HPDE6-E6E7 (cell line): Measurements from ENCODE around the gene RPL39.
"Not testable (repeated sequence)": the region's sequence is repeated elsewhere in the genome, so short reads cannot be mapped to it uniquely, and the experiment has no call there.

Experiments used
- DNase-seq: peaks from one replicate; pipeline ENCODE4 v3.0.0; 2011; ENCODE audit warnings: missing footprints; ENCODE audit errors: extremely low spot score

RPL39 gene

DNA sequence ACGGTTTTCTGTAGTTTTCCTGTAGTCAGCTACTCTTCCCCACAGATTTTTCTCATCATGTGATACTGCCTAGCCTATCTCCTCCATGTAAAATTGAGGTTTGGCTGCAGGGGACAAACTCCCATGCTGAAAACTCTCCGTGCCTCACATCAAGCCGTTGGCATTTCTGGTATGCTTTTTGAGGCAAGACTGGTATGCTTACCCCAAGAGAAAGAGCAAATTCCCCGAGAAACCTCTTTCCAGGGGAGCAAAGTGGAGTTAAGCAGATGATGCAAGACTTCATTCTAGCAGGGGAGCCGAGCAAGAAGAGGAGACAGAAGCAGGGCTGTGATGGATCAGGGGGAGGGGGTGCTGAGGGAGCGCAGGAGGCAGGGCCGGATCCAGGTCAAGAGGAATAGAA is 28.2 kb downstream of the RPL39 start:
- DNase-seq, result no peak

DNA sequence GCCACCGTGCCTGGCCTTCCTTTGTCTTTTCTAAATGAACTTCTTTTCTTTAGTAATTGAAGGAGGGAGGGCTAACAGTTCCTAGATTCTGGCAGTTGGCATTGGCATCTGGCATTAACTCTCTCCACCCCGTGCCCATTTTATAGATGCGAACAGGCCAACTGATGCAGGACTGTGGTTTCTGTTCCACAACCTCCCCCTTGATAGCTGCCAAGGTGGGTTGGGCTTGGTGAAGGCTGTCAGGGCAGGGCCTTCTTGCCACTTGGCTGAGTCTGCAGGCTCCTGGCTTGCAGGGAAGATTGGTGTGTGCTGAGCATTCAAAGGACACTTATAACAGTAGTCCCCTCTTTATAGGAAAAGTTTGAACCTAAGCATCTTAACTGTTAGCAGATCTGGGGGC is 28.7 kb downstream of the RPL39 start:
- no peak for DNase-seq

DNA sequence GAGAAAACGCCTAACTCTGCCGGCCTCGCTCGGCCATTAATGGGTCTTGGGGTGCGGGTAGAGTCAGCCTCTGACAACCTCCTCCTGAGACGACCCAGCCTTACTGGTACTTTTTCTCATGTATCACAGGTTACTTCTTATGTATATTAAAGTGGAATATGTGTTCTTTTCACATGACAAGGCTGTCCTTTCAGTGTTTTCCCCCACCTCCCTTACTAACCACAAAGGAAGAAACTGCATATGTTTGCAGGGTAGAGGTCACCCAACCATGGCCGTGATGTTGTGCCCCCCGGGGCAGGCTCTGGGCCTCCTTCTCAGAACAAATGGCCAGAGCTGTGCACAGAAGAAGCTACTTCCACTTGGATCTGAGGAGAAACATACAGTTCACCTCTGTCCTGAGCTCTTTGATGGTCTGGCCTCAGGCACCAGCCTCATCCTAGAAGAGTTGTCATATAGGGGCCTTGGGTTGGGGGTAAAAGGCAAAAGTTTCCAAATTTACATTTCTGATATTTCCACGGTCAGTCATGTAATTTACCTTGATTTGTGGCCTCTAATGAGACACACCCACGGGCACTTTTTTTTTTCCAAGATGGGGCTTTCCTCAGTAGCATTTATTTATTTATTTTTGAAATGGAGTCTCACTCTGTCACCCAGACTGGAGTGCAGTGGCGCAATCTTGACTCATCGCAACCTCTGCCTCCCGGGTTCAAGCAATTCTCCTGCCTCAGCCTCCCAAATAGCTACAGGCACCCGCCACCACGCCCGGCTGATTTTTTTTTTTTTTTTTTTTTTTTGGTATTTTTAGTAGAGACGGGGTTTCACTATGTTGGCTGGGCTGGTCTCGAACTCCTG is 31.2 kb downstream of the RPL39 start:
- DNase-seq, result no peak

DNA sequence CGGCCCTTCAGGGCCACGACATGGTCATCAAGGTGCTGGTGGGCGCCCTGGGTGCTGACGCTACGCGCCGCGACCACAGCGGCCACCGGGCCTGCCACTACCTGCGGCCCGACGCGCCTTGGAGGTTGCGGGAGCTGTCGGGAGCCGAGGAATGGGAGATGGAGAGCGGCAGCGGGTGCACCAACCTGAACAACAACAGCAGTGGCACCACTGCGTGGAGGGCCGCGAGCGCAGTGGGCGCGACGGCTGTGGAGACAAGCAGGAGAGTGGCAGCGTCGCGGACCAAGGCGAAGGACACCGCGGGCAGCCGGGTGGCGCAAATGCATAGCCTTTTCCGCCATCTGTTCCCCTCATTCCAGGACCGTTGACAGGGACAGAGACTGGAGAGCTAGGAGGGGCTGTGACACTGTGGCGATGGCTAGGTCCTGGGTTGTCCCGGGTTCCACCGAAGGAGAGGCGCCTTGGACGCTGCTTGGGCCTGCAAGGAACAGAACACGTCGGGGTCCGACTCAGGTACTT is 32.1 kb downstream of the RPL39 start:
- no peak for DNase-seq

DNA sequence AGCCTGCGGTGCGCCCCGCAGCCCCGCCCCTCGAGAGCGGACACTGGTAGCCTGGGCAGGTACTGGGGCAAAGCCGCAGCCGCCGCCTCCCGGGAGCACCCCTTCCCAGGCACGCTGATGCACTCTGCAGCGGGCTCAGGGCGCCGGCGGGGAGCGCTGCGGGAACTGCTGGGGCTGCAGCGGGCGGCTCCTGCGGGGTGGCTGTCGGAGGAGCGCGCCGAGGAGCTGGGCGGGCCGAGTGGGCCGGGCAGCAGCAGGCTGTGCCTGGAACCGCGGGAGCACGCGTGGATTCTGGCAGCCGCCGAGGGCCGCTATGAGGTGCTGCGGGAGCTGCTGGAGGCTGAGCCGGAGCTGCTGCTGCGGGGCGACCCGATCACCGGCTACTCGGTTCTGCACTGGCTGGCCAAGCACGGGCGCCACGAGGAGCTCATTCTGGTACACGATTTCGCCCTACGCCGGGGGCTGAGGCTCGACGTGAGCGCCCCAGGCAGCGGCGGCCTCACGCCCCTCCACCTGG is 32.6 kb downstream of the RPL39 start:
- no peak for DNase-seq

DNA sequence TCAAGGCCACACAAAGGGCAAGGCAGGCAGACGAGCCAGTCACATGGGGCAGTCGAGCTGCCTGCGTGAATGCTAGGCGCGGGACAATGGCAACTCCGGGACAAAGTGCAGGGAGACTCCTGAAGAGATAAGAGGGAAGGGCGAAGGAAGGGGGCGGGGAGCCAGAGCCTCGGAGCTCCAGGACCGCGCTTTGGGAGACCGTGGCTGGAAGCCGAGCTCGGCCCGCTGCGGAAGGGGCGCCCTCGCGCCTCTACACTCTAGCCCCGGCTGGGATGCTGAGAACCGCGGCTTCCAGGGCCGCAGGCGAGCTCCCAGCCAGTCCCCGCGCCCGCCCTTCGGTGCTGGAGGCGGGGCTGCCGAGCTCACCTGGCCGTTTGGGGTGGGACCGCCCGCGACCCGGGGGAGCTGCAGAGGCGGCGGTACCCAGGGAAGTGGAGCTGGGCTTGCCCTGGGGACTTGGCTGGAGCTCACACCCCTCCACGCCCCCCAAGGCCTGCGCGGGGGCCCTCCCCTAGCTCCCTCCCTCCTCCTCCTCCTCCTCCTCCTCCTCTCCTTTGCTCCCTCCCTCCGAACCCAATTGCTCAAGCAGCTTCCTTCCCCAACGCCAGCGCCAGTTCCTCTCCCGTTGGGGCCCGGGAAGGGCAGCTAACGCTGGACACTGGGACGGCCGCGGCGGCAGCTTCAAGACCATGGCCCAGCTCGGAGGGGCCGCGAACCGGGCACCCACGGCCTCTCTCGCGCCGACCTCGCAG is 33.3 kb downstream of the RPL39 start, which contains the start of gene SOWAHD:
TSS of gene SOWAHD (plus strand) at position 610 of the 752 bp plus-strand sequence. CDS start at position 690, 80 bp downstream.
- no peak for DNase-seq

DNA sequence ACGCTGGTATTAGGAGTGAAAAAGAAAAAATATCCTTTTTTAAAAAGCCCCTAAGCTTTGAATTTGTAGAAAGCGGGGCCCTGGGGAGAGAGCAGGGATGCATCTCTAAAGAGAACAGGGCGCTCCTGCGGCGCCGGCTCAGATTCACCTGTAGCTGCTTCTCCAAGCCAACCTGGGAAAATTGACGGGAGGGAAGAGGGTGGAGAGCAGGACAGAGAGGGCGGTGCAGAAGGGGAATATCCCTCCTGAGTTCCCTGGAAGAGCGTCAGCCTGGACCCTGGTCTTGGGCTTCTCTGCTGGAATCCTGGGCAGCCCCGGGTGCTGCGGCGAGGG is 33.8 kb downstream of the RPL39 start:
- DNase-seq, result no peak

DNA sequence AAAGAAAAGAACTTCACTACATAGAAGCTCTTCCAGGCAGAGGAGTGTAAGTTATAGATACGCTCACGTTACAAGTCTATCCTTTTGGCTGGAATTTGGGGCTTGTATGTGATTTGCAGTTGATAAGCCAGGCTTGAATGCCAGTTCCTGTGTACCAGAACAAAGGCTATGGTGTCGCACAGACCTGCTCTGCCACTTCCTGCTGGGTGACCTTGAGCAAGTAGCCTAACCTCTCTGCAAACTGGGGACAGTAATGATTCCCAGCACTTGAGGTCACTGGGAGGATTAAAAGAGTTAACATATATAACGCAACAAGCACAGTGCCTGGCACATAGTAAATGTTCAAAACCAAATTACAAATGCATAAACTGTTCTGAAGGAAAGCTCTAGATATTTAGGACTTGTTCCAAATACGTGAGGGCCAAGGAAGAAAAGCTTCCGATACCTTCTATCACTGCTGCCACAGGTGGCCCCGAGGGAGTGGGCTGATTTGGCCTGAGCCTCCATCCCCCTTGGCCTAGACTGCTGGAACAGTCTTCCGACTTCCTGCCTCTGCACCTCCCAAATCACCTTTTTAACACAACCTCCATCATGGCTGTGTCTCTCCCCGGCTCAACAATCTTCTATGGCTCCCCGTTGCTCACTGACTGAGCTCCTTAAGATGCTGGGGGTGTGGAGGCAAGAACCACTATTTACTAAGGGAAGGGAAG is 34.3 kb downstream of the RPL39 start:
- no peak for DNase-seq

DNA sequence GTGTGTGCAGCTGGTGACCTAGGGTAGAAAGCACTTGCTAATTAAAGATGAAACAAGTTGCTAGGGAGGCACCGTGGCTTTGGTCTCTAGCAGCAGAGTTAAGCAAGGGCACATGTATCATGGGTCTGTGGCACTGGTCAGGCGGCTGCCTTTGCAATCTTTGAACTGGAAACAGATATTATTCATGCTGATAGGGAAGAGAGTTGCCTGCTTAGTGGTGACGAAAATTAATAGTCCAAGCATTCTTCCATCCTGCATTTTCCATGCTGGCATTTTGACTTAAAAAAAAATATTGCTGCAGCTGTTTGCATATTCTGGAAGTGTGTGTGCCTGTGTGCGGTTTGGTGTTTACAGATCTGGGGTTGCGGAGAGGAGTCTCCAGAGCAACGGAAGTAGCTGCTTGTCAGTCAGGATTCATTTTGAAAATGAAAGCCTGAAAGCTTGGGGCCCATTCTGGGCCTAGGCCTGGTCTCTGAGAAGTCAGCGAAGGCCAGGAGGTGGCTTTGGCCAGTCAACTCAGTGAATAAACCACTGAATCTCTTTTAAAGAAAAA is 35.4 kb downstream of the RPL39 start:
- no peak for DNase-seq

DNA sequence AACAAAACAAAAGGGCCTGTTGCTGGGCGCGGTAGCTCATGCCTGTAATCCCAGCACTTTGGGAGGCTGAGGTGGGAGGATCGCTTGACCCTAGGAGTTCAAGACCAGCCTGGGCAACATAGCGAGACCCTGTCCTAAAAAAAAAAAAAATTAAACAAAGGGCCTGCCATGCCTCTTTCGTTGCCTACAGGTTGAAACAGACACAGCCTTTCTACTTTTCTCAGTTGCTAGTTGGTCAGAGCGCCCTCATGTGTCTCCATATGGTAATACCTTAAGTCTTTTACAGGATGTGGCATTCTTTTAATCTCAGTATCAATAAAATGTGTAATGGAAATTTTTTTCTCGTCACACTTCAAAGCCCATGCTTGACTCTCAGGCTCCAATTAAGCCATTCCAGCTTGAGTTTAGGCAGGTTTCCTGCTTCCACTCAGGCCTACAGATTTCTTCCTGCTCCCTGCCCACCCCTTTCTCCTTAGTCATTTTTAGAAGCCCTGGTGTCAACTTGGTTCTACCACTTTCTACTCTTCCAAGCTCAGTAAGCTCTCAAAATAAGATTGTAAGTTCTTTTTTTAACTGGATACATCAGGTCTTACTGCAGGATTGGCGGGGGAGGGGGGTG is 37.7 kb downstream of the RPL39 start:
- no peak for DNase-seq

DNA sequence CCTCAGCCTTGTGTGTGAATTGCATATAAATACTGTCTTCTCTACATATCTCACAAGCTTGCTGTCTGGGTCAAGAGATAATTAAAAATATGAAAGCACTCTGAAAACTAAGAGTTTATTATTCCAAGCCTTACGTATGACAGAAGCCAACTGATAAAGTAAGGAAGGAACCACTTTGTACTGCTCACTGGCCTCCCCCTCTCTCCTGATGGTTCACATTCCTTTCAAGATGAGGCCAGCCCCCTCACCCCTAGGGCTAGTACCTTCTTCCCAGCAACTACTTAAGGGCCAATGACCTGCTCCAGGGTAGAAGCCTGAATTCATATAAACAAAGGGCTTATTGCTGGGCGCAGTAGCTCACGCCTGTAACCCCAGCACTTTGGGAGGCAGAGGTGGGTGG is 38.4 kb downstream of the RPL39 start:
- no peak for DNase-seq

DNA sequence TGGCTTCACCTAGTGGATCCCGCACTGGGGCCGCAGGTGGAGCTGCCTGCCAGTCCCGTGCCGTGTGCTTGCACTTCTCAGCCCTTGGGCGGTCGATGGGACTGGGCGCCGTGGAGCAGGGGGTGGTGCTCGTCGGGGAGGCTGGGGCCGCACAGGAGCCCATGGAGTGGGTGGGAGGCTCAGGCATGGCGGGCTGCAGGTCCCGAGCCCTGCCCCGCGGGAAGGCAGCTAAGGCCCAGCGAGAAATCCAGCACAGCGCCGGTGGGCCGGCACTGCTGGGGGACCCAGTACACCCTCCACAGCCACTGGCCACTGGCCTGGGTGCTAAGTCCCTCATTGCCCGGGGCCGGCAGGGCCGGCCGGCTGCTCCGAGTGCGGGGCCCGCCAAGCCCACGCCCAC is 40.7 kb downstream of the RPL39 start:
- DNase-seq, result not testable (repeated sequence)

DNA sequence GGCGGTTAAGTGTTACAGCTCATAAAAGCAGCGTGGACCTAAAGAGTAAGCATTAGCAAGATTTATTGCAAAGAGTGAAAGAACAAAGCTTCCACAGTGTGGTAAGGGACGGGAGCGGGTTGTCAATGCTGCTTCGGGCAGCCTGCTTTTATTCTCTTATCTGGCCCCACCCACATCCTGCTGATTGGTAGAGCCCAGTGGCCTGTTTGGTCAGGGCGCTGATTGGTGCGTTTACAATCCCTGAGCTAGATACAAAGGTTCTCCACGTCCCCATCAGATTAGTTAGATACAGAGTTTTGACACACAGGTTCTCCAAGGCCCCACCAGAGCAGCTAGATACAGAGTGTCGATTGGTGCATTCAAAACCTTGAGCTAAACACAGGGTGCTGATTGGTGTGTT is 41.3 kb downstream of the RPL39 start:
- not testable (repeated sequence) for DNase-seq

DNA sequence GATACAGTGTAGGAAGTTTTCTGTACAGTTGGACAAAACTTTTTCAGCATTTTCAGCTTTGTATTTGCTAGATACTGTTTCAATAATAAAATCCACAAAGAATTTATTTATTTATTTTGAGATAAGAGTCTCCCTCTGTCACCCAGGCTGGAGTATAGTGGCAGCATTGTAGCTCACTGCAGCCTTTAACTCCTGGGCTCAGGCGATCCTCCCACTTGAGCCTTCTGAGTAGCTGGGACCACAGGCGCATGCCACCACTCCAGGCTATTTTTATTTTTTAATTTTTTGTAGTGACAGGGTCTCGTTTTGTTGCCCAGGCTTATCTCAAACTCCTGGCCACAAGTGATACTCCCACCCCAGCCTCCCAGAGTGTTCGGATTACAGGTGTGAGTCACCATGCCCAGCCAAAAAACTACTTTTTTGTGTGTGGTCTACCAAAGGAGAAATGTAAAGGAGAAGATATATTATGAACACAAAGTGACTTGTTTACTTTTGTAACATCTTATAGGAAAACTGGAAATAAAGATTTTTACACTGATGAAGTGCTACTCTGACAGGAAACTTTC is 46.1 kb downstream of the RPL39 start:
- DNase-seq, result no peak

DNA sequence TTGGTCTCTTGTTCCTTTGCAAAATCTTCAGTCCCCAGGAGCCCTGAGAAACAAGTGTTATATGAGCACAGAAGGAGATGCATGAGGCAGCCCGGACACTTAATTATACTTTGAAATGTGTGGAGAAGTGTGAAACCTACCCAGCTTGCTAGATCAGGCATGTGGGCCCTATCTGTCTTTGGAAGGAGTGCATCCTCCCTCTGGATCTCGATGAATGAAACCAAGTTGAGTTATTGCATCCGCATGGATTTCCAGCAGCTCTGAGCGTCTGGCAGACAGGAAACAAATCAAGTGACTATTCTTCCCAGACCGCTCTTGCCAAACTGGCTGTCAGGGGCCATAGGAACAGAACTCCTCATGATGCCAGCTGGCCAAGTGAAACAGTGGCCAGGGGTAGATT is 52.7 kb downstream of the RPL39 start:
- no peak for DNase-seq
